NCI-H187 (cell line): ENCODE results near the gene GMDS.

Experiments used
- DNase-seq, 2 experiments: peaks; one replicate each; lab custom pipeline; 2025; lab: John Stamatoyannopoulos, UW

GMDS gene

DNA sequence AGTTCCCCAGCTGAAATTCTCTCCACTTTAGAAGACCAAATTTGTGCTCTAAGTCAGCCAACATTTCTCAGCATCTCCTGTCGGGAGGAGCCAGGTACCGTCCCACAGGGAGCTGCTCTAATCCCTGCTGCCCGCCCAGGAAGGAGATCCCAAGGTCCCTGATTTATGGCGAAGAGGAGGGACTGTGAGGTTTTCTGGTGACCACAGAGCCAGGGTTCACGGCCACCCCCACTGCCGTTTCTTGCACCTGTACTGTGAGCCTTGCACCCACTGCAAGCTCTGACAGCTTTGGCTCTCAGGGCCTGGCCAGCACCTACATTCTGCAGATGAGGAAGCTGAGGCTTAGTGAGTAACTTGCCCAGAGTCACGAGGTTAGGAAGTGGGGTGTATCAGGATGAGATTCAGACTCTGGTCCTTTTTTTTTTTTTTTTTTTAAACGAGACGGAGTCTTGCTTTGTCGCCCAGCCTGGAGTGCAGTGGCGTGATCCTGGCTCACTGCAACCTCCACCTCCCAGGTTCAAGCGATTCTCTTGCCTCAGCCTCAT is 600.8 kb downstream of the GMDS start:
- no peak for DNase-seq

DNA sequence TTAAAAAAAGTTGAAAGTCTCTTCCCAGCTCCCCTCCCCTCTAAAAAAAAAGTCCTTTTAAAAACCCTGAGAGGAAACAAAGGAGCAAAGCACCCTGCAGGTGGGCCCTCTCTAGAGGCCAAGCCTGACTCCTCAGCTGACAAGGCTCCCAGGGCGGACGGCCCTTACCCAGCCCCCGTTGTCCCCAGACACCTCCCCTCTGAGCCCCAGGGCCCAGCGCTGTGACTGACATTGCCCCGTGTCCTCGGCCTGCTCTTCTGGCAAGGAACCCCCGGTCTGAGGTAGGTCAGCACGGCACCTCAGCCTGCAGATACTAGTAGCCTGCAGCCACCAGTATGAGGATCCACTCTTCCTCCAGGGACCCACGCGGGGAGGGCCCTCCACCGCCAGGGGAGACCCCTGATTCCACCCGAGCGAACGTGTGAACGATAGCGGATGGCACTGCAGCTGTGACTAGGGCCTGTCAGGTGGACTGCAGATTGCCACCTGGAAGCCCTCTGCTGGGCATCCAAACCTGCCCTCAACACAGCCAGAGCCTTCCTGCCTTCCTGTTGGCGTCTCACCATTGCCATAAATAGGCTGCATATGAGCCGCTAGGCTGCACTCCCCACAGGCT is 601.5 kb downstream of the GMDS start:
- no peak for DNase-seq

DNA sequence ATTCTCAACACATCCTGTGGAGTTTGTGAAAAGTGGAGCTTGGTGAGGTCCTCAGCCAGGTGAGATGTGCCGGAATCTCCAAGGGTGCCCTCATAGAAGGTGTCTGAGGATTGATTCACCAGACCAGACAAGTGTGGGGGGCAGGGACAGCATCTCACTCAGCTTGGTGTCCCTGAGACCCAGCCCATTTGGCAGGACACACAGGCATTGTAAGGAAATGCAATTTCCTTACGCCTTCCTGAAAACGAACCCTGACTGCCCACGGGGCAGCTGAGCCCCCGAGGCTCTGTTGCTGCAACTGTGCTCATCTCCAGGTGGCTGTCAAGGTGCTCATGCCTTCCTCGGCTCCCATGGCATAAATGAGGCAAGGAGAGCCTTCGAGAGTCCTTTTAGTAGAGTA is 602.3 kb downstream of the GMDS start:
- DNase-seq, result no peak

DNA sequence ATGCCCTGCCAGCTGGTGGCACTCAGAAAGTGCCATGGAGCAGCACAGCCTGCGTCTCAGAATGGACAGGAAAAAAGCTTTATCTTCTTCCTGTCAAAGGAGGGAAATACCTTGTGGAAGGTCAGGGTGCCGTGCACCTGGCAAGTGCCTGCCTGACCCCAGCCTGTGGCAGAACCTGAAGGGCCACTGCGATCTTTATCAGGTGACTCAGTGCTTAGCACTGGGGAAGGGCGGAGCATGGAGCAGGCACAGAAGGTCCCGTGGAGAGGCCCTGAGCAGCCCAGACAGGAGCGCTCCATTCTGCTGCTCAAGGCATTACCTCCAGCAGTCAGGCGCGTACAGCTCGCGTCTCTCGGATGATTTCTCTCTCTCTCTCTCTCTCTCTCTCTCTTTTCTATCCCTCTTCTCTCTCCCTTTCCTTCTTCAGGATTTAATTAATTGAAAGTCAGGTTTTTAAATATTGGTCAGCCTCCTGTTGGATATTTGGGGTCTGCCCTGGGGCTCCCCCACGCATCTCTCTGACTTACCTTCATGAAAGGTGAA is 604.0 kb downstream of the GMDS start:
- no peak for DNase-seq

DNA sequence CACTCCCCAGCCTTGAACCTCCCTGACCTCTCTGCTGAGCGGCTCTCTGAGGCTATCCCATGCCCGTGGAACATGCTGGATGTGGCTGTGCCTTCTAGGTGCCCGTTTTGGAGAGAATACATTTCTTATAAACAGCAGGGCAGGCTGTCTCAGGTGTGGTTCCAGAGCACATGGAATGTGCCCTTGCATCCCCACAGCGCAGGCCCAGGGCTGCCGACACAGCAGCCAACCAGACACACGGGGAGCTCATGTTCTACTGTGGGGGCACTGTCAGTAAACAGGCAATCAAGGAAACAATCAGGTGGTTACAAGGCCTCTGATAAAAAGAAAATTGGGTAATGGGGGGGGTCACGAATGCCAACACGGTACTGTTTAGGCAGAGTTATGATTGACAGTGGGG is 604.9 kb downstream of the GMDS start:
- DNase-seq, result no peak

DNA sequence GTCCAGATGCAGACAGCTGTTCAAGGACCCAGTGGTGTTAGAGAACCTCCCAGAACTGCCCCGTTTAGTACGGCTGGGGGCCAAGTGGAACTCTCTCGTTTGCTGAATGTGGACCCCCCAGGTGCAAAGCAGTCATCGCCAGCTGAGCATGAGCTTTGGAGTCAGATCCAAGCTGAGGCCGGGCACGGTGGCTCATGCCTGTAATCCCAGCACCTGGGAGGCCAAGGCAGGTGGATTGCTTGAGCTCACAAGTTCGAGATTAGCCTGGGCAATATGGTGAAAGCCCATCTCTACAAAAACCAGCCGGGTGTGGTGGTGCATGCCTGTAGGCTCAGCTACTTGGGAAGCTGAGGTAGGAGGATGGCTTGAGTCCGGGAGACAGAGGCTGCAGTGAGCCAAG is 606.0 kb downstream of the GMDS start:
- DNase-seq, result no peak

DNA sequence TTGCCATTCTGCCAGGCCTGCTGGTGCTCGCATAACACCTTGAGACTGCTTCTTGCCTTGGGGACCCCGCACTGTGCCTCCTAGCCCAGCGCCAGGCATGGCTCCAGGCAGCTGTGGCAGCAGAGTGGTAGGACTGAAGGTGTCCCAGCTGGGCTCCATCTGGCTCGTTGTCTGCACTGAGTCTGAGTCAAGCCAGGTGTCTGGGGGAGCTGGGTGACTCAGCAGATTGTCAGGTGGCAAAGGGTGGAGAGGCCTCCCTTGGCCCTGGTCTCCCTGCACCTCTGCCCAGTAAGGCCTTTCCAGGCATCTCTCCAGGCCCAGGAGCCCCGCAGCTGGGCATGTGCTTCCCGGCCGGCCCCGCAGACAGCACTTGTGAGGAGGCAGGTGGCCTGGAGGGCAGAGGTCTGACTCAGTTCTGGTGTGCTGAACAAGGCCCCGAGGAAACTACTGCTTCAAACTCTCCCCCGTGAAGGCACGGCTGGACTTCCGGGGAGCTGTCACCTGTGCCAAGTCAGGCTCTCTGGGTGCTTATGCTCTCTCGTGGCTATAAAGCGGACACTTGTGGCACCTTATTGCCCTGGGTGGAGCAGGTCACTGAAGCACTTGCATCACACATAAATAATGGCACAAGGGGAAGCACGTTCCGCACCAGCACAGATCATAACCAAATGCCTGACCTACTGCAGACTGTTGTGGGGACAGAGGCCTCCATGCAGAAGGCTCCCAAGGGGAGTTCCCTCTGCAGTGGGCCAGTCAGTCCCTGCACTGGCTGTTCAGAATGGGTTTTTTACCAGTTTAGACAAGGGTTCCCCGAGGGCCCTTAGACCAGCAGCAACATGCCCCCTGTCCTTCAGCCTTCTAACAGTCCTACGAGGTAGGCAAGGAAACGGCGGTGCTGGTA is 608.2 kb downstream of the GMDS start:
- DNase-seq, result no peak

DNA sequence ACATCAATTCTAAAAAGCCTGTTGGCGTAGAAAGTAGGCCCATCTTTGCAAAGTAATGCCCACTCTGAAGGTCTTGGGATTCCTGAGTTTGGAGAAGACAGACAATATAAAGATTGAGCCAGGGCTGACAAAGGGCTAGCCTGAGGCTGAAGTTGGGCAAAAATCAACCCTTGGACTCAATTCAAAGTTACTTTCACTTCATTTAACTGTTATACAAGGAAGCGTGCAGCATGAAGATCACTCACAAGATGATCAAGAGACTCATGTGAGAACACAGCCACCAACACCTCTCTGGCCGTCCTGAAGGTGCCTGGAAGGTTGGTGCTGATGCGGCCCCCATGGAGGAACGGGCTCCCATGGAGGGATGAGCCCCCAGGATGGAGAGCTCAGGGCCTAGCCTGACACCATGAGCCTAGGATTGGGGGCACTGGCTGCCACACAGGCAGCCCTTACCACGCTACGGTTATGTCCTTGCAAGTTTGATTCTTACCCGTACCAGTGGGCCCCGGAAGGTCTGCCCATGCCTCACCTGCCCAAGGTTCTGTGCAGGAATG is 609.1 kb downstream of the GMDS start:
- no peak for DNase-seq

DNA sequence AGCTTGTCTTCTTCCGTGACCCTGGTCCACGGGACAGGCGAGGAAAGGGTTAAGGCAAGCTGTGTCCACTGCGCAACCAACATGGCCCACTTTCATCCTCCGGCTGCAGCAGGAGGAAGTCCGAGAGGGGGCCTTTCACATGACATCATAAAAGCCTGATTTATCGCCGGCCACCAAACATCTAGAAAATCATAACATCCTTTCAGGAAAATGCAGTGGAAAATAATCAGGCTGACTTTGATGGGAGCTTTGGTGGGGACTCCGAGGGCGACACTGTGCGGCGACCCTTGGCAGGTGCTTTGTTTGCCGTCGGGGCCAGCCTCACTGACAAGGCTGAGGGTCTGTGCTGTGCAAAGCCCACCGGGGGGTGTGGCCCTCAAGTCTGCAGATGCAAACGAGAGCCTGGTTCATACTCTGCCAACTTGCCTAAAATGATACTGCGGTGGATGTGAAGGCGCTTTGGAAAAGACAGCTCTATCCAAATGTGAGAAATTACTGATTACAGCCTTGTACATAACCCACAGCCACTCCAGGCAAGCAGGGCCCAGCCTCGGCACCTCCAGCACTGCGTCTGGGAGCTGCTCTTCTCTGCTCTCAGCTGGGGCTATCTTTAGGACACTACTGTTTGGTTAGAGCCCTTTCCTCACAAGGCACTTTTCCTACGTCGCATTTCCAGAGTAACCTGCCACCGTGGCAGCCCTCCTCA is 609.9 kb downstream of the GMDS start:
- DNase-seq, result no peak

DNA sequence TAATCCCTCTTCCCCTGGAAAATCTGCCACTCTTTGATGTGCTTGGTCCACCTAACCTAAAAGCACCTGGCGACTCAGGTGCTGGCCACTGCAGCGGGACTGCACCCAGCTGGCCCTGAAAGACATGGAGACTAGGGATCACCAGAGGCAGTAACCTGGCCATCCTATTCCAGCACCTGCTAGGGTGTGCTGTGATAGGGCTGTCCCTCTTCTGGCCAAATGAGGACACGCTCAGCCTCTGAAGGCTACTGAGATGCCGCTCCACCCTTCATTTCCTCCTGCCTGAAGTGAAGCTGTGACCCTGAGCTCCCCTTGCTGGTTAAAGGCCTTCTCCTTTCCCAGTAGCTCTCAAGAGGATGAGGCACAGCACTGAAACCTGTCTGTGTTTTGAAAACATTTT is 611.3 kb downstream of the GMDS start:
- no peak for DNase-seq

DNA sequence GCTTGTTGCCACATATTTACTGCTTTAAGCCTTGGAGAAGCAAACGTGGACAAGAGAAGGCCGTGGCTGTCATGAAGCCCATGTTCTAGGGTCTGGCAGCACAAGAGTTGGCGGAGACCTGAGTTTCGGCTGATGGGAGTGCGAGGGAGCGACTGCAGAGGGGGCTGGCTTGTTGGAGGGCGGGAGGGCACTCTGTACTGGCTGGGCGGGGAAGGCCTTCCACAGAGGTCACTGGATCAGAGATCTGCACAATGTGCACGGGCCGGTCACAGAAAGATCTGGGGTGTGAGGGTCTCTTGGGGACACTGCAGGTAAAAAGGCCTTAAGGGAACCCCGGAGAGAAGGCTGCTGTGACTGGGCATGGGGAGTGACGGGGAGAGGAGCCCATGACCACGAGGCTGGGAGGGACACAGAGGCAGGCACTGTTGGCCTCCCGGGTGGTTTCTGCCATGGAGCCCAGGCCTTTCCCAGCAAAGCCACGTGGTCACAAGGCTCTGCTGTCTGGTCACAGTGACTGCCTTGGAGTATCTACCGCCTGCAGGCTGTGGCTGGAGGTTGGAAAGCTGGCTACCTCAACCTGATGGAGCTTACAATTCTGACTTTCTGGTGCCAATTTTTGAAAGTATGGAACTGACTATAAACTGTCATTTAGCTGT is 611.9 kb downstream of the GMDS start:
- DNase-seq, result no peak

DNA sequence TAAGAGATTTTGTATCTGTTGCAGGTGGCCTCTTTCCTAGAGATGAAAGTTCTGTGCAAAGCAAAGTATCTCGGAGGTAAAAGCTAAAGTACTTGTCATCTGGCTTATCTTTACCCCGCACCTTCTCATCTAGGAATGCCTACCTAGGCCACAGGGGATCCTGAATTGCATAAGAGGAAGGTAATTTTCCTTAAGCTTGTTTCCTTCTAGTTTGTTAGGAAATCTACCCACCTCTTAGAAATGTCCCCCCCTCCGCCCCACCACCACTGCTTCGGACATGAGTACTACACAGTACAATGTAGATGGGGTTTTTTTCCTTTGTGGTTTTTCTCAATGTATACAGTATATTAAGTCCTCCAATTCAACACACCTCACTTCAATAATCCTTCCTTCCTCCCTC is 614.2 kb downstream of the GMDS start:
- no peak for DNase-seq

DNA sequence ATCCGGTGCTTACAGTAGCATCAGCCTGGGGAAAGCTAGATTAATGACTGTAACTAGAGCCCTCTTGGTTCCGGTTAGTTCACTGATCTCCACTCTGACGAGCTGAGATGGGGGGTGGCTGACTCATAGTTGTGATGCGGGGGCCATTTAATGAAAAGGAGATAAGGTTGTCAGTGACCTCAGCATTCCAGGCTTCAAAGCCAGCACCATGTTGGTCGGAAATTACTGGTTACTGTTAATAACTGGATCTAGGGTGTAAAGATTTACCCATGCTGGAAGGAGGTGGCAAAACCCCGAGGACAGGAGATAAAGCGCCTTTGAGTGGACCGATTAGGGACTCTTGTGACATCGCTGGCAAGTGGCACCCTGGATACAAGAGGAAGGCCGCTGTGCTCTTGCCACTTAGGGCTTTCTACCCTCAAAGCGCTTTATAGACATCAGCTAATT is 614.6 kb downstream of the GMDS start:
- DNase-seq, result peak; percentile 33 to 67

DNA sequence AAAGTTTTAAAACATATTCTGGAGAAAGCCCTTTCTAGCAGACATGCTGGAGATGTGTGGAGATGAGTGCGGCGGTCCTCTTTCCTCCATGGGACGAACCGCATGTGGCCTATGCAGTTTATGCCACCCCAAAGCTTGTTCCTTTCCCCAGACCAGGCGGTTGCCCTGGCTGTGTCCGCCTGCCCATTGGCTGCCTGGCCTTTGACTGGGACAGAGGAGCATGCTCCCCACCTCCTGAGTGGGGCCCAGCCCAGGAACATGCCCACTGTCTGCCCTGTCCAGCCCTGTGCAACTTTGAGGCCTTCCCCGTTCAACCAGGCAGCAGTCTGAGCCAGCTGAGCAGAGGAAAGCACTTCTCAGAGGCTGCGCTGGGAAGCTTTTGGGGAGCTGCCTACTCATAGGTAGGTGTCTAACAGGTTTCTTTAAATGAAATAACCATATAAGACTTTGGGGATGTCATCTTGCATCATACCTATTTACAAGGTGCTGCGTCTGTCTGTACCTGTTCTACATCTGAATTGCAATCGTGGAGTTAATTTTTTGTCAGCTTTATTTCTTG is 615.1 kb downstream of the GMDS start:
- DNase-seq, result no peak

DNA sequence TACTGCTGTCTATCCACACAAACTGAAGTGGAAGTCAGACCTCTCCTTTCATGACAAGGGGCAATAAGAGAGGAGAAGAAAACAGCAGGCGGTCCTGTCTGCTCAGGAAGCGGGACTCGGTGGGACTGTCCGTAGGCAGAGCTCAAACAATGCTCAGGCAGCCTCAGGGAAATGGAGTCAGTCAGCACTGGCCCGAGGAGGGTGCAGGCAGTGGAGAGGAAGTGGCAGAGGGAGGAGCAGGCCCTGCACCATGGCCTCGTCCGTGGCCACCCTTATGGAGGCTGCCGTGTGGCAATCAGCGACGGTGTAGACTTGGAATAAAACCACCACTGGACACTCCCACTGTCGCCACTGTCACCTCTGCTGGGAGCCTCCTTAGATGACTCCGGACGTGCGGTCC is 616.1 kb downstream of the GMDS start:
- no peak for DNase-seq

DNA sequence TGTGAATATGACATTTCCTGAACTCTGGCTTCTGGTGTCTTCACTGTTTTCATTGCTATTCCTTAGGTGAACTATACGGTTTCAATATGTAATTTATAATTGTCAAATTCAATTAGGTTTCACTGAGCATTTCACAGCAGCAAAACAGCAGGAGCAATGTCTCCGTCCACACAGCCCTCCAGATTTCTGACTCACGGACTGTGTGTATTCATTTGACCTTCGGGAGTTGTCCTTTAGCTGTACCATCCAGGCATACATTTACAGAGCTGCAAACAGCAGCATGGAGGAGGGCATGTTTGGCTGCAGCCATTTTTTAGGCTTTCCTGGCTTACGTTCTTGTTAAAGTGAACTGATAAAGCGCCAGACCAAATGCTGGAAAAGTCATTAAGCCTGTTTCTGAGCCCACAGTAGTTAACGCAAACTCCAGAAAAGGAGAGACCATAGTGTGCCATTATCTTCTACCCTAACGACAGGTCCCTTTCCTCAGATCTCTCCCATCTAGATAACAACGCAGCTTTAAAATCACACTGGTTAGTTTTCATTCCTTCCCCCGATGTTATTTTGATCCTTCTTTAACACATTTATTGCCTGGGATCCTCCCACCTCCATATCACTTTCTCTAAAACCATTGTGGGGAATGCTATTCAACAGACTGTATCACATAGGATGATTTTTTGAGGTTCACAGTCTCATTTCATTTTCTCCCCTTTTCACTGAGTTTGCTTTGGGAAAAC is 617.4 kb downstream of the GMDS start:
- no peak for DNase-seq

DNA sequence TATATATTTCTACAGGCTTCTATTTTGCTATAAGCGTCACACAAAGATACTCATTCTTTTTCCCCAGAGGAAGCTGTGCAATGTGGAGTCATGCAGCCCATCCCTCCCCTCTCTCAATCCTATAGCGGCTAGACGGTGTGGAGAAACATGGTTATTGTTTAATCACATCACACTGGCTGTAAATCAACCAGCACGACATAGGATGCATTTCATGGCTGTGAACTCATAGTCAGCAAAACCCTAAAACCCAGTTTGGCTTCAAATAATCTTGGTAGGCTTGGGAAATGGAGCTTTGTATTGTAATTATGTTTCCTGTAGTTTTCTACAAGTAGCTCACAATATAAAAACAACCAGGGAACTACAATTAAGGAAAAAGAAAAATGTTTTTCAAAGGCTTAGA is 618.9 kb downstream of the GMDS start:
- no peak for DNase-seq

DNA sequence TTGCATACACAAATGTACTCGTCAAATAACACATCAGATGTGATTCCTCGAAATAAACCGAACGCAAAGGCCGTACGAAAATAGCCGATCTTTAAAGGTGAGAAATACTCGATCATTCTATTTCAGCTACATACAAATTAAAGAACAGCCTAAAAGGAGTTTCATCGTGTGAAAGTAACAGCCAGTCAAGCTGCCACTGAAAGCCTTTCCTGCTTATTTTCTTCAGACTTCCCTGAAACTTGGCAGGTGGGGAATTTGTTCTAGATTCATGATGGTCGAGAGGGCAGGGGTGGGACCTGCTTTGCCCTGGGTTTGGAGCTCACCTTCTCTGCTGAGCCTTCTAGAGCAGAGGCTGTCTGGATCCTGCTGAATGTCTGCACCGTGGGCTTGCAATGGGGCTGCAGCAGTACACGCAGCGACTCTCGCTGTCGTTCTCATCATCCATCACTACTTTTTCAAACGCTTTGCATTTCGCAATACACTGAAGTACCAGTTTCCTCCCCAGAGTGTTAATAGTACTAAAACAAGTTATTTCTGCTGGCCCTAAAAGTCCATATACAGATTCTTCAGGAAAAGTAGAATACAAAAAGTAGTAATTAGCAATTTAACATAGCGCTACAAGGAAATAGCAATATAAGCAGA is 619.5 kb downstream of the GMDS start:
- no peak for DNase-seq

DNA sequence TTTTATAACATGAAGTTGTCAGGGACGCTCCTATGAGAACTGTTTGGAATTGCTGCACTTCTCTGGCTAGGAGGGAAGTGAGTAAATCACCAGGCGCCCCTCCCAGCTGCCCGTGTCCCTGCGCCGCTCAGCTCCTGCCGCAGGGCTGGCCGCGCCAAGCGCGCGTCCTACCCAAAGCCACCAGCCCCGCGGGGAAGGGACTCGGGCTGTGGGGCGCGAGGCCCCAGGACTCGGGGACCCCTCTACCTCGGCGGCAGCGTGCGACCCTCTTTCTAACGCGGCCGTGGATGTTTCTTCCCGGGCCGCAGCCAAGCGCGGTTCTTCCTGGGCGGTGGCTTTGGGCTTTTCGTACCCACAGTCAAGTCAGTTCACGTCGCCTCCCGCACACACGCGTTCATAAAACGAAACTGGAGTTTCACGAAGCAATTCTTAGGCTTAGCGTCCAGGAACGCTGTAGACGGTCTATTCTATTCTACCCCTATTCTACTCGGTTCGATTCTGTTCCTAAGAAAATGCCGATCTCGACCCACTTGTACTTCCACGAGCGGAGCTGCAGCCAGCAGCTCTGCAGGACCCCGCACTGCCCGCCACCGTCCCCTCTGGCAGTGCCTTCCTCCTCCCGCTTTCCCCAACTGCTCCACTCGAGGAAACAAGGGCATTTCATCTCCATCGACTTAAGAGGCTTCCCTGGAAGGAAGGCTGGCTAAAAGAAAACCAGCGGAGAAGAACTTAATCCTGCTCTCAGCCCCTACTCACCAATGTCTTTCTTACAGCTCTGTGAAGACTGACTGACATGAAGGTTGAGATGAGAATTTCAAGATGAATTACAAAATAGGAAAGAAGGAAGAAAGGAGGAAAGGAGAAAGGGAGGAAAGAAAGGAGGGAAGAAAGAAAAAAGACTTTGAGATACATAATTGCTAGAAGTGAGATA is 620.3 kb downstream of the GMDS start:
- DNase-seq, result no peak
